Heart left ventricle (tissue), 16 donors: Measurements from ENCODE around the gene SELENOF. TPM values are rescaled to one million over a fixed set of nuclear protein-coding genes. Genes with fewer than 3 reads are reported as not detected.
"Not testable (repeated sequence)": the region's sequence is repeated elsewhere in the genome, so short reads cannot be mapped to it uniquely, and the experiment has no call there.

Source experiments
- ATAC-seq, 4 donors: fragments of 200-7000 bp; cut with Tn5 transposase; one replicate each; pipeline ENCODE4 v1.9.1; 2020 to 2022; ENCODE audit warnings: moderate library complexity in 4 of 4, mild to moderate bottlenecking in 3 of 4, moderate number of reproducible peaks in 1 of 4
- DNase-seq, 5 donors: peaks; one replicate each; pipeline ENCODE4 v3.0.0-alpha.2; 2020
- H3K27ac ChIP-seq, 12 donors: fragments of 200-600 bp; sonication (generic) in 4 of 12; one replicate each; pipeline versions ENCODE4 v1.5.0 to v1.8.0; 2016 to 2022; ENCODE audit warnings: mild to moderate bottlenecking in 2 of 12
- H3K27me3 ChIP-seq, 9 donors: fragments of 200-600 bp; sonication (generic) in 2 of 9; one replicate each; pipeline versions ENCODE4 v1.5.1 to v1.8.0; 2016 to 2022; ENCODE audit warnings: mild to moderate bottlenecking in 3 of 9
- H3K36me3 ChIP-seq, 9 donors: fragments of 200-600 bp; sonication (generic) in 2 of 9; one replicate each; pipeline versions ENCODE4 v1.5.0 to v1.8.0; 2018 to 2022; ENCODE audit warnings: mild to moderate bottlenecking in 2 of 9
- H3K4me1 ChIP-seq, 12 donors: fragments of 200-600 bp; sonication (generic) in 4 of 12; one replicate each; pipeline versions ENCODE4 v1.5.0 to v1.8.0; 2016 to 2022; ENCODE audit warnings: mild to moderate bottlenecking in 3 of 12
- H3K4me3 ChIP-seq, 12 donors: fragments of 200-600 bp; sonication (generic) in 4 of 12; one replicate each; pipeline versions ENCODE4 v1.5.0 to v1.8.0; 2017 to 2022; ENCODE audit warnings: mild to moderate bottlenecking in 9 of 12, moderate library complexity in 4 of 12
- H3K9me3 ChIP-seq, 12 donors: fragments of 200-600 bp; sonication (generic) in 4 of 12; one replicate each; pipeline versions ENCODE4 v1.5.0 to v1.8.0; 2016 to 2022; ENCODE audit warnings: mild to moderate bottlenecking in 1 of 12
- POLR2A ChIP-seq, 2 donors: fragments of 450-650 bp; IDR thresholded peaks; one replicate each; pipeline ENCODE4 v1.6.1; 2017; ENCODE audit warnings: antibody characterized with exemption in 2 of 2, mild to moderate bottlenecking in 2 of 2, moderate library complexity in 2 of 2
- WGBS, 4 donors: extraction: QIAGEN DNeasy Blood & Tissue Kit in 2 of 4; methylation state at CpG; one replicate each; pipeline versions ENCODE4 v1.1.5 to v1.1.7; 2013 to 2018; 5-methylcytosine and 5-hydroxymethylcytosine counted together
- intact Hi-C, 10 donors: fragments of 100-400 bp; cut with DNase I; formaldehyde crosslinking; loops; one replicate each; pipeline versions ENCODE4 v1.11.1 to v1.14.2; 2022
- polyA plus RNA-seq, 2 donors: library from polyadenylated mRNA; stranded (reverse); fragments of 200-250 nt; gene quantifications; one replicate each; pipeline ENCODE4 v1.2.3, GENCODE V29; 2013
- total RNA-seq, 9 donors: library from RNA; depleted of rRNA in 2 of 9; stranded (reverse); fragments of >200 nt in 2 of 9; fragmentation: NEBNext Ultra II Directional in 3 of 9; extraction: Animal tissue kit (Norgen Biotek cat#: 25700) in 3 of 9; gene quantifications; one replicate each; pipeline versions ENCODE4 v1.1.0 to v1.2.4, GENCODE V29; 2016 to 2023
- TF ChIP-seq, protein P1 (sequence below), 12 donors: fragments of 200-600 bp; sonication (generic) in 4 of 12; IDR thresholded peaks; one replicate each; pipeline versions ENCODE4 v1.5.0 to v1.8.0; 2018 to 2022; ENCODE audit warnings: antibody characterized with exemption in 12 of 12, mild to moderate bottlenecking in 5 of 12
- donor health status: ischemic (EF 13 %, LVEDD 7.1; RV severe dilation, severe dysfunction).
- donor health status: healthy with polysubstance abuse.
- donor health status: DM: no; HTN: yes; CAD: no.
- donor health status: DM: no; HTN: no; CAD: no.
- donor health status: ischemic (EF 25% LVEDD 6.9; RV normal size, moderate dysfunction).
- donor health status: ischemic (EF 25% LVEDD 5.7; RV mildly dilated, moderate dysfunction).
- donor health status: healthy.
- donor health status: DM: yes; HTN: yes; CAD: no.
- donor health status: ischemic (EF 35%, LVEDD 5.7; RV mildly dilated, moderate dysfunction).
- donor health status: nonischemic (EF 11% LVEDD 7.7; RV severe dilation, severe dysfunction).
- donor health status: DM: yes; HTN: yes; CAD: no.
- donor health status: PGD.
- donor health status: ischemic (EF 29% LVEDD 5.4; RV normal size, mild dysfunction).
- donor health status: nonischemic (EF 23%, LVEDD 6.1; RV moderate dilation, normal function).

The SELENOF gene
- total and polyA plus RNA-seq, 11 donors, result 46.8 to 125 (median 76.1) TPM

- Histone ChIP-seq H3K36me3 (peaks cover 0 to 7% (median 0%) of the 10 kb centered on the region in 9 donors), H3K27ac (no peak overlapping the region), H3K9me3 (no peaks in the 10 kb centered on the region), H3K27me3 (no peaks in the 10 kb centered on the region), H3K4me3 (no peak overlapping the region), H3K4me1 (peaks cover 0 to 17% (median 0%) of the 10 kb centered on the region in 12 donors)
- ATAC-seq, result peak in 1 of 4 donors; percentile 36
- WGBS, 4 donors, result 95 to 100% (median 97%) methylated on average over 1 of the region's 1 CpG
- no peak for DNase-seq
- intact Hi-C loops, result loop anchor here in 1 of 10 donors (10.0 kb wide), 1 partner anchor 46 kb away; the partner anchor contains the start of genes HS2ST1 and SELENOF
- TF ChIP-seq, protein P1, sequence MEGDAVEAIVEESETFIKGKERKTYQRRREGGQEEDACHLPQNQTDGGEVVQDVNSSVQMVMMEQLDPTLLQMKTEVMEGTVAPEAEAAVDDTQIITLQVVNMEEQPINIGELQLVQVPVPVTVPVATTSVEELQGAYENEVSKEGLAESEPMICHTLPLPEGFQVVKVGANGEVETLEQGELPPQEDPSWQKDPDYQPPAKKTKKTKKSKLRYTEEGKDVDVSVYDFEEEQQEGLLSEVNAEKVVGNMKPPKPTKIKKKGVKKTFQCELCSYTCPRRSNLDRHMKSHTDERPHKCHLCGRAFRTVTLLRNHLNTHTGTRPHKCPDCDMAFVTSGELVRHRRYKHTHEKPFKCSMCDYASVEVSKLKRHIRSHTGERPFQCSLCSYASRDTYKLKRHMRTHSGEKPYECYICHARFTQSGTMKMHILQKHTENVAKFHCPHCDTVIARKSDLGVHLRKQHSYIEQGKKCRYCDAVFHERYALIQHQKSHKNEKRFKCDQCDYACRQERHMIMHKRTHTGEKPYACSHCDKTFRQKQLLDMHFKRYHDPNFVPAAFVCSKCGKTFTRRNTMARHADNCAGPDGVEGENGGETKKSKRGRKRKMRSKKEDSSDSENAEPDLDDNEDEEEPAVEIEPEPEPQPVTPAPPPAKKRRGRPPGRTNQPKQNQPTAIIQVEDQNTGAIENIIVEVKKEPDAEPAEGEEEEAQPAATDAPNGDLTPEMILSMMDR (IDR thresholded peaks at IDR 0.05), result no peak
- no peak for TF ChIP-seq POLR2A (IDR thresholded peaks at IDR 0.05)
Measured at GRCh38 chr1:86868477-86868876, 45.4 kb downstream of the SELENOF start.

GRCh38 chr1:86867278-86867677 lies 46.6 kb downstream of the SELENOF start:
- H3K27me3 ChIP-seq, H3K27ac ChIP-seq, H3K9me3 ChIP-seq, H3K4me3 ChIP-seq, DNase-seq, ATAC-seq: not testable (repeated sequence)
- WGBS, 4 donors, result 96 to 98% (median 97%) methylated on average over 4 of the region's 4 CpGs
- H3K36me3 ChIP-seq, result peaks cover 0 to 12% (median 2%) of the 10 kb centered on the region in 9 donors
- intact Hi-C loops, result loop anchor here in 1 of 10 donors (10.0 kb wide), 1 partner anchor 48 kb away; the partner anchor contains the start of genes HS2ST1 and SELENOF
- H3K4me1 ChIP-seq, result peaks cover 0 to 17% (median 0%) of the 10 kb centered on the region in 12 donors

DNA sequence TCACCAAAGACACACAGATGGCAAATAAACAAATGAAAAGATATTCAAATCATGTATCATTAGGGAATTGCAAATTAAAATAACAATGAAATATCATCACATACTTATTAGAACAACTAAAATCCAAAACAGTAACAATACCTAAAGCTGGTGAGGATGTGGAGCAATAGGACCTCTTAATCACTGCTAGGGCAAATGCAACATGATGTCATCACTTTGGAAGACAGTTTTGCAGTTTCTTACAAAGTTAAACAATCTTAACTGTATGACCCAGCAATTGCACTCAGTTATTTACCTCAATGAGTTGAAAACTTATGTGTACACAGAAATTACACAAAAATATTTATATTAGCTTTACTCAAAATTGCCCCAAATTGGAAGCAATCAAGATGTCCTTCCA lies 47.3 kb downstream of the SELENOF start:
- TF ChIP-seq POLR2A (IDR thresholded peaks at IDR 0.05), result no peak
- TF ChIP-seq, protein P1 (IDR thresholded peaks at IDR 0.05), result no peak
- intact Hi-C loops, result loop anchor here in 1 of 10 donors (10.0 kb wide), 1 partner anchor 48 kb away; the partner anchor contains the start of genes HS2ST1 and SELENOF
- ATAC-seq (no peak), DNase-seq (no peak)
- peaks cover 0 to 18% (median 3%) of the 10 kb centered on the region in 9 donors for H3K36me3 ChIP-seq
- H3K4me3 ChIP-seq, result no peak overlapping the region
- no peaks in the 10 kb centered on the region for H3K27me3 ChIP-seq
- H3K27ac ChIP-seq, result no peak overlapping the region
- H3K4me1 ChIP-seq, result peaks cover 0 to 17% (median 0%) of the 10 kb centered on the region in 12 donors
- H3K9me3 ChIP-seq, result no peaks in the 10 kb centered on the region

- DNase-seq (no peak), ATAC-seq (no peak)
- TF ChIP-seq POLR2A (IDR thresholded peaks at IDR 0.05), result no peak
- TF ChIP-seq, protein P1 (IDR thresholded peaks at IDR 0.05), result no peak
- intact Hi-C loops, result loop anchor here in 1 of 10 donors (10.0 kb wide), 1 partner anchor 49 kb away; the partner anchor contains the start of genes HS2ST1 and SELENOF
- Histone ChIP-seq H3K9me3 (no peaks in the 10 kb centered on the region), H3K4me1 (peaks cover 0 to 17% (median 0%) of the 10 kb centered on the region in 12 donors), H3K4me3 (no peak overlapping the region), H3K36me3 (peaks cover 0 to 20% (median 5%) of the 10 kb centered on the region in 9 donors), H3K27me3 (no peaks in the 10 kb centered on the region), H3K27ac (no peak overlapping the region)
- WGBS, 4 donors, result 80 to 96% (median 95%) methylated on average over 6 of the region's 6 CpGs
Measured at GRCh38 chr1:86865973-86866637, 47.8 kb downstream of the SELENOF start.
